Activated CD4-positive, alpha-beta memory T cell treated with anti-CD3 and anti-CD28 coated beads, Interleukin-2, amount 10 ng/mL, durations not matched to agents 7 days and 5 days (primary cell): Measurements from ENCODE around the gene RABL3. TPM values are rescaled to one million over a fixed set of nuclear protein-coding genes. Genes with fewer than 3 reads are reported as not detected.
"Not testable (repeated sequence)": the region's sequence is repeated elsewhere in the genome, so short reads cannot be mapped to it uniquely, and the experiment has no call there.

Experiments
- CTCF ChIA-PET: fragments of 350-600 bp; sonication (Branson Sonifier 250); formaldehyde crosslinking; loops from one replicate; lab custom pipeline; 2021; ENCODE audit warnings: antibody characterized with exemption, inconsistent platforms; lab: Charles Lee
- POLR2A ChIA-PET: fragments of 350-600 bp; sonication (Branson Sonifier 250); formaldehyde crosslinking; loops from one replicate; lab custom pipeline; 2021; ENCODE audit warnings: antibody characterized with exemption; lab: Charles Lee
- DNase-seq: peaks from one replicate; pipeline ENCODE4 v3.0.0-alpha.2; 2020
- H3K27ac Mint-ChIP-seq: one replicate; pipeline ENCODE4 v1.8.0; 2021; ENCODE audit warnings: mild to moderate bottlenecking, mixed read lengths
- H3K27me3 Mint-ChIP-seq: one replicate; pipeline ENCODE4 v1.8.0; 2021; ENCODE audit warnings: mixed read lengths
- H3K36me3 Mint-ChIP-seq: one replicate; pipeline ENCODE4 v1.8.0; 2021; ENCODE audit warnings: low read depth, mixed read lengths
- H3K4me1 Mint-ChIP-seq: one replicate; pipeline ENCODE4 v1.8.0; 2021; ENCODE audit warnings: mixed read lengths
- H3K4me3 Mint-ChIP-seq: one replicate; pipeline ENCODE4 v1.8.0; 2021; ENCODE audit warnings: mild to moderate bottlenecking, mixed read lengths
- H3K9me3 Mint-ChIP-seq: one replicate; pipeline ENCODE4 v1.8.0; 2021; ENCODE audit warnings: mixed read lengths
- total RNA-seq, 2 experiments: library from RNA; stranded (reverse); gene quantifications; one replicate each; pipeline ENCODE4 v1.2.3, GENCODE V29; 2021

RABL3 gene
- total RNA-seq, 2 experiments from 2014 or later, result 22.3 to 24.7 TPM

DNA sequence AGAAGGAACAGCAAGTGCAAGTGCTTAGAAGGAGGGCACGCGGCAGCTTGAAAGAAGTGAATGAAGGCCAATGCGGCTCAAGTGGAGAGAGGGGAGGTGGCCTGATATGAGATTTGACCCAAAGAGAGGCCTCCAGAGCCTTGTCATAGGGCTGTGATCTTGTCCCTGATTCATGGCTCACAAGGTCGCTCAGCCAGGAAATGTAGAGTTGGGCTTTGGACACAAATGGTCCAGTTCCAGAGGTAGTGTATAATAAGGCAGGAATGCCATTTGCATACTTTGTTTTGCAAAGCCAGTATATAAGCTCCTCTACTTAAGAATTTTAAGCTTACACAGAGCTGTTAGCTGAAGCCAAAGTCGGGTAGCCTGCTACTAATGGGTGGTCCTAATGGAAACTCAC, 94.0 kb downstream of the RABL3 start:
- Mint-ChIP-seq H3K36me3 (no peaks in the 10 kb centered on the region), H3K4me1 (no peaks in the 10 kb centered on the region), H3K27ac (no peak overlapping the region), H3K27me3 (no peaks in the 10 kb centered on the region), H3K4me3 (no peak overlapping the region), H3K9me3 (no peaks in the 10 kb centered on the region)
- DNase-seq, result no peak
- CTCF ChIA-PET, result interaction anchor here (0.7 to 2.8 kb wide), 2 partner anchors 147 to 859 kb away, joined by 3 to 8 read pairs; no protein-coding TSS in a partner anchor
- POLR2A ChIA-PET, result no interaction called here

DNA sequence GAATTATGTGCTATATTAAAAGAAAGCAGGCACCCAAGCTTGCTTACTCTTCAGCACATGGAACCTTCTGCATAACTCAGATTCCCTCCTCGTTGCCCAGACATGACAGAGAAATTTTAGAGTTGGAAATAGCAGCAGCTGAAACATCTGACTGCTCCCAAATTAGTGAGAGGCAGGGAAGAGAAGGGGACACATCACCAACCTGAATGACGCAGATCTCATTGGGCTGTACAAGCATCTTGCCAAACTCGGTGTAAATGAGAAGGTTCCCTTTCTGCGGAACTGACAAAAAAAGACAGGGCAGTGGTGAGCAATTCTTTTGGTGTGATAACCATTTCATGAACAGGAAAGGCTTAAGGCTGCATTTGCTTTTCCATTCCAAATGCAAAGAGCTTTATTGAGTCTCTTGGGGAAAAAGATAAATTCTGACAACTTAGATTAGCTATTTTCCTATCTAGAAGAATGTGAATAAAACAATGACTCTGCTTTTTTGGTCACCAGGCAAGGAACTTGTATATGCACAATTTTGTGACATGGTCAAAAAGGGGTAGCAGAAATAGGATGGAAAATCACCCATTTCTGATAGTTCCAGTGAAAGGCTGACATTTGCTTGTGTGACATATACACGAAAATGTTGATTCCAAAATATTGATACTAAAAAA, 95.4 kb downstream of the RABL3 start:
- H3K4me1 Mint-ChIP-seq, result no peaks in the 10 kb centered on the region
- CTCF ChIA-PET, result interaction anchor here (2.8 kb wide), 1 partner anchor 148 kb away, joined by 8 read pairs; no protein-coding TSS in a partner anchor
- no peaks in the 10 kb centered on the region for H3K27me3 Mint-ChIP-seq

DNA sequence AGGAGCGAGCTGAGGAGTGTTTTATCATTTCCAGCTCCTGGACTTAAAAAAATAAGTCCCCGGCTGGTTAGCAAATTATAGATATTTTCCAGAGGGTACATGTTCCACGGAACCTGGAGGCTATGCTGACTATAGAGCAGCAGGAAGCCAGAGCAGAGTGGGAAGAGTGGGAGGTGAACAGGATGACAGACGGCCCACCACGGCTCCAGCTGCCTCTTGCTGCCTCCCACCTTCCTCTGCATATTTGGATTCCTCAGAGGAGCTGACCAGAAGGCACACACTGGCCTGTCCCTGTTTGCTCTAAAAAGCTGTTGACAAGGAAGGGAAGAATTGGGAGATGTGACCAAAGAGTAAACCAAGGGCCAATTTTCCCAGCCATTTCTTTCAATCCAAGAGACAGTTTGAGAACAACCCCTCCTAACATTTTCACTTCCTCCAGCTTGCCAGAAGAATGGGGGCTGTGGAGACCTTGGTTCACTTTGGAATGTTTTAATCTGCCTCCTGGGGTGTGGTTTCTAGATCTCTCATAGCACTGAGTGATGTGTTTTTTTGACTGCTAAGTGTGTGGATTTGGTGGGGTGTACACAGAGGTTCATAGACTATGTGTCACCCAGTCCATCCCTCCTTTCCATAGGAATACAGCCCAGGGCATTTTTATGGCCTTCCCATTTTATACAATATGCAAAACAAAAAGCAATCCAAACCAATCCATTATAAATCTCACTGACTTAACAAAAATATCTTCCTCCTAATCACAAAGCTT, 97.1 kb downstream of the RABL3 start:
- ChIA-PET POLR2A (no interaction called here), CTCF (interaction anchor here (0.9 kb wide), 1 partner anchor 20 kb away, joined by 3 read pairs; no protein-coding TSS in a partner anchor)
- Mint-ChIP-seq H3K9me3 (no peaks in the 10 kb centered on the region), H3K4me3 (no peak overlapping the region), H3K36me3 (no peaks in the 10 kb centered on the region), H3K27me3 (no peaks in the 10 kb centered on the region), H3K27ac (no peak overlapping the region), H3K4me1 (no peaks in the 10 kb centered on the region)
- no peak for DNase-seq

More for the DNA sequence above, 95.4 kb downstream of the RABL3 start:
- H3K4me3 Mint-ChIP-seq, result no peak overlapping the region
- DNase-seq, result no peak
- H3K9me3 Mint-ChIP-seq, result no peaks in the 10 kb centered on the region
- H3K36me3 Mint-ChIP-seq, result no peaks in the 10 kb centered on the region
- POLR2A ChIA-PET, result no interaction called here
- H3K27ac Mint-ChIP-seq, result no peak overlapping the region

DNA sequence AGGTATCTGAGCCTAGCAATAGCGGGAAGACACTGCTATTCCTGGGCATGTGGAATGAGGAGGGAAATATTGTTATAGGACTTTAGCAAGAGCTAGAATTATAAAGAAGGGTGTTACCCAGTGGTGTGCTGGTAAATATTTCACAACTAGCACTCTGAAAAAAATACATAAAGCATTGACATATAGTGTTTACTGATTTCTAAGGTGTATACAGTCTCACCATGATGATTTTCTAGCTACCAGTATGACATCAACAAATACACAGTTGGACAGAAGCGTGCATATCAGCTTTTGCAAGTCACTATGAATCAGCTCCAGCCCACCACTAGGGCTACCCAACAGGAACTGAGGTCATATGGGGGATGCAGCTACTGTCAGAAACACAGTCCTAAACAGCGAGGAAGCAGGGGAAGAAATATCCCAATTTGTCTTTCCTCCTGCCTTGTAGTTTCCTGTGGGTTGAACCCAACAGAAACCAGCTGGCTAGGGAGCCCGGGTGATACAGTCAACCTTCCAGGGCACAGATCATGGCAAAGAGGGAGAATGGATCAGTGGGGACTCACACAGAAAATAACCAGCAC, 99.9 kb downstream of the RABL3 start:
- Mint-ChIP-seq H3K4me3 (no peak overlapping the region), H3K27ac (no peak overlapping the region), H3K36me3 (no peaks in the 10 kb centered on the region), H3K27me3 (no peaks in the 10 kb centered on the region), H3K9me3 (peaks cover 4% of the 10 kb centered on the region), H3K4me1 (no peaks in the 10 kb centered on the region)
- ChIA-PET CTCF (no interaction called here), POLR2A (no interaction called here)
- no peak for DNase-seq

DNA sequence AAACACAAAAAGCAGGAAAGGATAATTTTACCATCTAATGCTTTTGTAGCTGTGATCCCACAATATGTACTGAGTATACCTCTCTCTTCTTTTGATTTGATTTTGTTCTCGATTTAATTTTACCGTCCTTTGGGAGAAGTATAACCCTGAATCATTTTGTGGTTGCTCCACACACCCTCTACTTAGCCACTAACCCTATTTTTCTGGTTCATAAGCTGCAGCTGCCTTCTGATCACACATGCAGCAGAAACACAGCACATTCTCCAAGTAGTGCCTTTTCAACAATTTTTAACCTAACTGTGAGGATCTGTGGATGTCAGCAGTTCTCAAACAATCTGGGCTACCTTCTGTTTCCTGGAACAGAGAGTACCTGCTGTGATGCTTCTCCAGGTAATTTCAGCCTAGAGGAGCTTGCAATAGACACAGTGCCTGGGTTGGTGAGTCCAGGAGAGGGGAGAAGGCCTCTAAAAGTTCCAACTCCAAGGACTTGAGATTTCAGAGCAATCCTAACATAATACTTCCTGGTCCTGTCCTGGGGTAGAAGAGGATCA, 100.5 kb downstream of the RABL3 start:
- Mint-ChIP-seq H3K9me3 (peaks cover 4% of the 10 kb centered on the region), H3K27ac (no peak overlapping the region), H3K4me1 (no peaks in the 10 kb centered on the region), H3K4me3 (no peak overlapping the region), H3K36me3 (no peaks in the 10 kb centered on the region), H3K27me3 (no peaks in the 10 kb centered on the region)
- no peak for DNase-seq
- POLR2A ChIA-PET, result no interaction called here
- CTCF ChIA-PET, result no interaction called here

DNA sequence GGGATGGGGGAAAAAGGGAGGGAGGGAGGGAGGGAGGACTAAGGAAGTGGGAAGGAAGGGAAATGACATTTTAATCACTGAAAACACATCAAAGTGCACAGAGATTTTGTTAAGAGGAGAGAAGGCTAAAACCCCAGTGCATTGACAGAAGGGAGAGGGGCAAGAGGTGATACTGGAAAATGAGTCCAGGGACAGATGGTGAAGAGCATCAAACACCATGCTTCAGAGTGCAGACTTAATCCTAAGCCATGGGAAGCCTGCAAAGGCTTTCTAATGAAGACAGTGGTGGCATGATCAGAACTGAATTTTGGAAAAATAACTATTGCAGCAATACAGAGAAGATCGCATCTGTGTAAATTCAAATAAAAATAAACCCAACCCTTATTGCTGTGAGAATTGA, 102.1 kb downstream of the RABL3 start:
- Mint-ChIP-seq H3K9me3 (peaks cover 4% of the 10 kb centered on the region), H3K36me3 (no peaks in the 10 kb centered on the region), H3K4me1 (no peaks in the 10 kb centered on the region), H3K27ac (no peak overlapping the region), H3K27me3 (no peaks in the 10 kb centered on the region), H3K4me3 (no peak overlapping the region)
- ChIA-PET CTCF (no interaction called here), POLR2A (no interaction called here)
- no peak for DNase-seq

DNA sequence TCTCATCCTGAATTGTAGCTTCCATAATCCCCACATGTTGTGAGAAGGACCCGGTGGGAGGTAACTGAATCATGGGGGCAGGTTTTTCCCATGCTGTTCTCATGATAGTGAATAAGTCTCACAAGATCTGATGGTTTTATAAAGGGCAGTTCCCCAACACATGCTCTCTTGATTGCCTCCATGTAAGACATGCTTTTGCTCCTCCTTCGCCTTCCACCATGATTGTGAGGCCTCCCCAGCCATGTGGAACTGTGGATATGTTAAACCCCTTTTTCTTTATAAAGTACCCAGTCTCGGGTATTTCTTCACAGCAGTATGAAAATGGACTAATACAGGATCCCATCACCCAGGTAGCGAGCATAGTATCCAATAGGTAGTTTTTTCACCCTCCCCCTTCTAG, 103.5 kb downstream of the RABL3 start:
- H3K9me3 Mint-ChIP-seq, H3K36me3 Mint-ChIP-seq, CTCF ChIA-PET, H3K27me3 Mint-ChIP-seq, H3K4me3 Mint-ChIP-seq, POLR2A ChIA-PET, H3K27ac Mint-ChIP-seq, H3K4me1 Mint-ChIP-seq, DNase-seq: not testable (repeated sequence)

DNA sequence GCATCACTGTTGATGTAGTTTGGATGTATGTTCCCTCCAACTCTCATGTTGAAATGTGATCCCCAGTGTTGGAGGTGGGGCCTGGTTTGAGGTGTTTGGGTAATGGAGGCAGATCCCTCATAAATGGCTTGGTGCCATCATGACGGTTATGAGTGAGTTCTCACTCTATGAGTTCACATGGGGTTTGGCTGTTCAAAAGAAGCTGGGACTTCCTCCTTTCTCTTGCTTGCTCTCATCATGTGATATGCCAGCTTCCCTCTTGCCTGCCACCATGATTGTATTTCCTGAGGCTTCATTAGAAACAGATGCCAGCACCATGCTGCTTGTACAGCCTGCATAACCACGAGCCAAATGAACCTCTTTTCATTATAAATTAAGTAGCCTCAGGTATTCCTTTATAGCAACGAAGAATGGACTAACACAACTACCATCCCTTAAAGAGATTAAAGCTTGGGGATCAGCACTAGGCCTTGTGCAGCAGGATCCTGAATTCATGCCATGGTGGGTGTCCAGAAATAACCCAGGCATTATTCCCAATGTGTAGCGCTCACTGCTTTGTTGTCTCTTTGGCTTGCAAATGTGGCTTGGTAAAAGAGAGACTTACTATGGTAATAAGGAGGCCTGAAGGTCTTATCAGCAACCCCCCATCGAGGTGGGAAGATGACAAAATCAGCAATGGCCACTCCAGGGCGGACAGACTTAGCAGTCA, 104.3 kb downstream of the RABL3 start:
- no peak overlapping the region for H3K4me3 Mint-ChIP-seq
- H3K36me3 Mint-ChIP-seq, result no peaks in the 10 kb centered on the region
- H3K27ac Mint-ChIP-seq, result no peak overlapping the region
- ChIA-PET POLR2A (no interaction called here), CTCF (no interaction called here)
- no peak for DNase-seq
- peaks cover 4% of the 10 kb centered on the region for H3K9me3 Mint-ChIP-seq
- no peaks in the 10 kb centered on the region for H3K27me3 Mint-ChIP-seq
- no peaks in the 10 kb centered on the region for H3K4me1 Mint-ChIP-seq

DNA sequence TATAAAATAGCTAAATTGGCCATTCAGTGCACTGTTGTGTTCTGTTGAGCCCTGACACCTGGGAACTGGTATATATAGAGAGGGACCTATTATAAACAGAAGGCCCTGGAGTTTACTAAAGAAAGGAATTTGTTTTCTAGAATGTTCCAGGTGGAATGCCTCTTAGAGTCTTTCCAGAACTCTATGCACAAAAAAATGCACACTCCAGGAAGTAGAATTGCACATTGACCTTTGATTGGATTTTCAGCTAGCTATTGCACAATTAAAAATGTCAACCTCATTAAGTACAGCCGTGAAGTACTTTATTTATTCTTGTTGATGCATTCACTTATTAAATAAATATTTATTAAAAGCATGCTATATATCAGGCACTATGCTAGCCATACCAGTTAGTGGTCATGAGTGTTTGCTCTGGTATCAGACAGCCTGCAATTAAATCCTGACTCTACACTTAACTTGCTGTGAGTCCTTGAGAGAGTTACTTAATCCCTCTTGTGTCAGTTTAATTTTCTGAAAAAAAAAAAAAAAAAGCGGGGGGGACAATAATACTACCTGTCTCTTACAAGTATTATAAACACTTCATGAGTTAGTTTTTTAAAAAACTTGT, 105.4 kb downstream of the RABL3 start:
- DNase-seq, result no peak
- Mint-ChIP-seq H3K4me3 (no peak overlapping the region), H3K36me3 (no peaks in the 10 kb centered on the region), H3K27me3 (no peaks in the 10 kb centered on the region), H3K9me3 (peaks cover 4% of the 10 kb centered on the region), H3K4me1 (no peaks in the 10 kb centered on the region), H3K27ac (no peak overlapping the region)
- POLR2A ChIA-PET, result no interaction called here
- CTCF ChIA-PET, result no interaction called here

Other genes with a start within 250 kb of the RABL3 start
- gene NDUFB4, start 146.2 kb downstream of the RABL3 start, total RNA-seq, result 100 to 1,000 TPM; 135 to 142 TPM
- gene HGD, start 60.3 kb downstream of the RABL3 start, total RNA-seq, result under 1 TPM; 0.43 to 0.96 TPM
- 10 to 100 TPM; 28.7 to 34.5 TPM for gene GTF2E1, start 228 bp upstream of the RABL3 start, total RNA-seq
- not detected for gene STXBP5L, start 165.7 kb upstream of the RABL3 start, total RNA-seq